ENCODE results near the gene ATP6V1F.
A peak's percentile ranks its signal among the peaks of the same experiment; 100 is the strongest.

ATP6V1F gene

GRCh38 chr7:128848289-128849155 is 14.1 kb upstream of the ATP6V1F start:
- no peak for DNase-seq (ENCODE audit: low read depth in 3 of 3)

DNA sequence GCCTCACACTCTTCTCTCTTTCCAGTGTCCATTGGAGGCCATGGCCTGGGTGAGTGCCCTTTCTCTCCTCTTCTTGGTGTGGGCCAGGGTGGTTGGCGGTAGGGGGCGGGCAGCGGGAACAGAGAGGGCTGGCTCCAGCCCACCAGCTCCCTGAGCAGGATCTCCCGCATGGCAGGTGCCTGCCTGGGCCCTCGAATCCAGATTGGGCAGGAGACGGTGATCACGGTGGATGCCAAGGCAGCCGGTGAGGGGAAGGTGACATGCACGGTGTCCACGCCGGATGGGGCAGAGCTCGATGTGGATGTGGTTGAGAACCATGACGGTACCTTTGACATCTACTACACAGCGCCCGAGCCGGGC is 13.5 kb upstream of the ATP6V1F start:
- DNase-seq (ENCODE audit: low read depth in 3 of 3), result no peak

DNA sequence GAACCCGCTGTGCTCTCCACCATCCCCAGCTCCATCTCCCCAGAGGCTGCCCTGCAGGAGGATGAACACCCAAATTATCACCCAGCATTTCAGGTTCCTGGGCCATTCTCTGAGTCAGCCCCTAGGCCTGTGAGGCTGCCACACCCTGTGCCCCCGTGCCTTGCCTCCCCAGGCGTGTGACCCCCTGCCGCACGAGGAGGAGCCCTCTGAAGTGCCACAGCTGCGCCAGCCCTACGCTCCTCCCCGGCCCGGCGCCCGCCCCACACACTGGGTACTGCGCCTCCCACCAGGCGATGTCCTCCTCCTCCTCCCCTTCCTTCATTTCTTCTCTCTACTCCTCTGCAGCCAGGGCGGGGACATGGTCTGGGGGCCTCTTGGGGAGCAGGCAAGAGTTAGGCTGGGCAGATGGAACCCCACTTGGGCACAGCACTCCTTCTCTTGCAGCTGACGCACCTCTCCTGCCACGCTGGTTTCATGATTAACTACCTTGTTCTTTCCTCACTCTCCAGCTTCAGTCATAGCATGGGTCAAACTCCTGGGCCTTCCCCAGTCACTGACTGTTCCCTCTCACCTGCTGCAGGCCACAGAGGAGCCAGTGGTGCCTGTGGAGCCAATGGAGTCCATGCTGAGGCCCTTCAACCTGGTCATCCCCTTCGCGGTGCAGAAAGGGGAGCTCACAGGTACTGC is 12.7 kb upstream of the ATP6V1F start:
- no peak for DNase-seq (ENCODE audit: low read depth in 3 of 3)

DNA sequence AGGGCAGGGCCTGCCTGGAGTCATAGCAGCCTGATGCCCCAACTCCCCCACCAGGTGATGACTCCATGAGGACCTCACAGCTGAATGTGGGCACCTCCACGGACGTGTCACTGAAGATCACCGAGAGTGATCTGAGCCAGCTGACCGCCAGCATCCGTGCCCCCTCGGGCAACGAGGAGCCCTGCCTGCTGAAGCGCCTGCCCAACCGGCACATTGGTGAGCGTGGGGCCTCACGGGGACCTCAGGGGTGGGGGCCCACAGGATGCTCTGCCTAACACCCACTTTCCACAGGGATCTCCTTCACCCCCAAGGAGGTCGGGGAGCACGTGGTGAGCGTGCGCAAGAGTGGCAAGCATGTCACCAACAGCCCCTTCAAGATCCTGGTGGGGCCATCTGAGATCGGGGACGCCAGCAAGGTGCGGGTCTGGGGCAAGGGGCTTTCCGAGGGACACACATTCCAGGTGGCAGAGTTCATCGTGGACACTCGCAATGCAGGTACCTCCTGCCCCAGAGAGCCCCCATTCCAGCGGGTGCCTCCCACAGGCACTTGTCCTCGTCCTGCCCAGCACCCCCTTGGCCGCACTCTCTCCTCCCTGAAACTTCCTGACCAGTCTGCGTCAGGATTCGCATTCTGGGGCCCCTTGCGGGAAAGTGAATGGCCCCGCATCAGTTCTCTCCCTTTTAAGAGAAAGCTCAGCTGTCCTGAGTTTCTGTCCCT is 10.0 kb upstream of the ATP6V1F start:
- no peak for DNase-seq (ENCODE audit: low read depth in 3 of 3)

GRCh38 chr7:128853799-128854198 is 8.9 kb upstream of the ATP6V1F start:
- DNase-seq (ENCODE audit: low read depth in 3 of 3), result no peak

DNA sequence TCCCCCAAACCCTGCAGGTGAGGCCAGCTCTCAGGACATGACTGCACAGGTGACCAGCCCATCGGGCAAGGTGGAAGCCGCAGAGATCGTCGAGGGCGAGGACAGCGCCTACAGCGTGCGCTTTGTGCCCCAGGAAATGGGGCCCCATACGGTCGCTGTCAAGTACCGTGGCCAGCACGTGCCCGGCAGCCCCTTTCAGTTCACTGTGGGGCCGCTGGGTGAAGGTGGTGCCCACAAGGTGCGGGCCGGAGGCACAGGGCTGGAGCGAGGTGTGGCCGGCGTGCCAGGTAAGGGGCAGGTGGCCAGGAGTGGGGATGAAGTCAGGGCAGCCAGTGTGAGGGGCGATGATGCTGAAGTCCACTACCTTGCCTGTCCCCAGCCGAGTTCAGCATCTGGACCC is 8.3 kb upstream of the ATP6V1F start:
- no peak for DNase-seq (ENCODE audit: low read depth in 3 of 3)

DNA sequence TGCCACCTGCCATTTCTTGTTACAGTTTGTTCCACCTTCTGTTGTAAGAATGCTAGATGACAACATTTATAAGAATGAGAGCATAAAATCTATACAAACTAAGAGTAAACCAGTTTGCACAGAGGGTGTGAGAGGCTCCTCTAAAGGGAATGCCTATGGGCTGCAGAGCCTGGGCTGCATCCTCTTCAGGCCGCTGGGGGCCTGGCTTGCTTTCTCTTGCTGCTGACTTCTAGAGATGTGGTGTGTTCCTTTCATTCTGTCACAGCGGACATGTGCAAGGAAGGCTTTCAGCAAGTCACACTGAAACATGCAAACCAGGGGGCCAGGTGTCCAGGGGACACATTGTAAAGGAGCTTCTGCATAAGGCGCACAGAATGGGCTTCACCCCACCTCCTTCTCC is 7.1 kb upstream of the ATP6V1F start:
- no peak for DNase-seq (ENCODE audit: low read depth in 3 of 3)

- DNase-seq (ENCODE audit: low read depth in 3 of 3), result no peak
Observed at GRCh38 chr7:128856001-128856718, 6.5 kb upstream of the ATP6V1F start.

DNA sequence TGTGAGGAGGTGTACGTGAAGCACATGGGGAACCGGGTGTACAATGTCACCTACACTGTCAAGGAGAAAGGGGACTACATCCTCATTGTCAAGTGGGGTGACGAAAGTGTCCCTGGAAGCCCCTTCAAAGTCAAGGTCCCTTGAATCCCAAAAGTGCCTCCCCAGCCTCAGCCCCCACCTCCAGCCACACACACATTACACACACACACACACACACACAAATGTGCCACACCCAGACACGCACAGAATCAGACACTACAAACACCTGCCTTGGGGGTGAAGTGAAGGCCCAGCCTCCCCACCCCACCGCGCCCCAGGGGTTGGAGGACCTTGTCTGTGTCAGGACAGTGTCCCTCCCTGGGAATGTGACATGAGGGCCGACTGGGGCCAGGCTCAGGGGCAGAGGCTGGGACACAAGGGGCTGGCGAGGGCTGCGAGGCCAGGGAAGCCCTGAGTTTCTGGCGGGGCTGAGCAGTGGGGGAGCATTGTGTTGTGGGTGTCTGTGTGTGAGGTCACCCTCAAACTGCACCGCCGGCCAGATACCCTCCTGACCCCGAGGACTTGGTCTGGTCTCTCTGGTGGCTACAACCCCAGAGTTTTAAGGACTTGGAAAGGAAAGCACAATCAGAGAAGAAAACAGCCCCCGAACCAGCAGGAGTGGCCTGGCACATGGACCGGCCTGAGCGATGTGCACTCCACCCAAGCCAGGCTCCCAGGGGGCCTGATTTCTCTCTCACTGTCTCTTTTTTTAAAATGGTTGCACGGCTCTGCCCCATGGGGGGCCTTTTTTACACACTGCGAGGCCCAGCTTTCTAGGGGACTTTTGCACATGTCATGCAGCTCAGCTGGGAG is 4.0 kb upstream of the ATP6V1F start:
- DNase-seq (ENCODE audit: low read depth in 3 of 3), result no peak

DNA sequence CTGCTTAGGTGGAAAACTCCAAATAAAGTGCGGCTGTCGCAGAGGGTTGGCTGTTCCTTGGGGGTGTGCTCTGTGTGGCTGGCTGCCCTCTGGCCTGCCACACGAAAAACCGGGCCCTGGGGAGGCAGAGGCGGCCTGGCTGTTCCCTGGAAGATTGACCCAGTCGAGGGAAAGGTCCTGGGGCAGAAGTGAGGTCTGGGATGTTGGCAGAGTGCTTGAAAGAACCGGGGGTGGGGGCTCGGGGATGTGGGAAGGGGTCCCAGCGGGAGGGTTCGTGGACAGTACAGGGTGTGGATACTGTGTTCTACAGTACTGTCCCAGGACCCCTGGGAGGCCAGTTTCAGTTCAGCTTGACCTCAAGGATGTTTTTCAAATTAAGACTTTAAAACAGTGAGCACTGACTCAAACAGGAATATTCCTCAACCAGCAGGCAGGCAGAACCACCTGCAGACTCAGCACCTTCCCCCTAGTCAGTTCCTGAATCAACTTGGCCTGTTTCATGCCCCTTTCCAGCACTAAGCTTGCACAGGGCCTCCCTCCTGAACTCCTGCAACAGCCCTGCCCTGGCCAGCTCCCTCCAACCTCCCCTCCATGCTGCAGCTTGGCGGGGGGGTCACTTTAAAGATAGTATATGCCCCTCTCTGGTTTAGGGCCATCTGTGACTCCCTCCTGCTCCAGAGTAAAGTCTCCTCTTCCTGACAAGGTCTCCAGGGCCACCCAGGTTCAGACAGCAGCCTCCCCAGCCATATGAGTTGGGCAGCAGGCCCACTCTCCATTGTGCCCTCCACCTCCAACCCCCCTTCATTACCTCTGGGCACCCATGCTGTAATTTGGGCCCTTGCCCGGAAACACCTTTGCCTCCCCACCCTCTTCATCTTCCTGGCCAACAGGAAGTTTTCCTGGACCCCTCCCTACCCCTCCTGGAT is 3.2 kb upstream of the ATP6V1F start:
- DNase-seq (ENCODE audit: low read depth in 3 of 3), result no peak

DNA sequence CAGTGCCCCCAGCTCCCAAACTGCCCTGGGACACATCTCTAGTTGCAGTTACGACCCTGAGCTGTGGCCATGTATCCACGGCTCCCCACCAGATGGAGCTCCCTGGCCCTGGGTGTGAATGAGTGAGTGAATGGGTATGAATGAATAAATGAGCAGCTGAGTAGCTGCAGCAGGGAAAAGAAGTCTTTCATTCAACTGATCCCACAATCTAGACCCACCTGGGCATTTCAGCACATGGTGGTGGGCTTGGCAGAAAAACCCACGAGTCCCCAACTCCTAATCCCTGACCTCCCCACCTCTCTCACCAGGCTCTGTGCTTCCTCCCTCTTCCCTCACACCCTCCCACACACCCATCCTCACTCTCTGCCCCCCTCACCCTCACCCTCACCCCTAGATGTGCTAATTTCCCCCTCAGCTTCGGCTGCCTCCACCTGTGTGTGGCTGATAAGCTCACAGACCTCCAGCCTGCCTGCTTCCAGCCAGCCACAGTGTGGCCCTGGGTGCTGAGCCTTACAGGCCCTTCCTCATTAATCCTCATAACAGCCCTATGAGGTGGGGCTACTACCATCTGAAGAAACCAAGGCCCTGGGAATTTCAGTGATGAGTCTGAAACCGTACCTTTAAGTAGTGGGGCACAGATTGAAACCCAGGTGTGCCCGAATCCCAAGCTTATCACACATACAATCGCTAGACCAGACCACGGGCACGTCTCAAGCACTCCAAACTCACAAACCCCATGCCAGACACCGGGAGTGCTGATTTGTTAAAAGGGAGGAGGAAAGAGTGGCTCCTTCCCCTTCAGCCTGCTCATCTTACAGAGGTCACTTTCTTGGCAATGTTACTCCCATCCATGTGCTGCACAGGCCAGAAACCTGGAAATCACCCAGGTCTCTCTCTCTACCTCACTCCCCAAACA is 2.2 kb upstream of the ATP6V1F start:
- DNase-seq (ENCODE audit: low read depth in 3 of 3), result no peak

DNA sequence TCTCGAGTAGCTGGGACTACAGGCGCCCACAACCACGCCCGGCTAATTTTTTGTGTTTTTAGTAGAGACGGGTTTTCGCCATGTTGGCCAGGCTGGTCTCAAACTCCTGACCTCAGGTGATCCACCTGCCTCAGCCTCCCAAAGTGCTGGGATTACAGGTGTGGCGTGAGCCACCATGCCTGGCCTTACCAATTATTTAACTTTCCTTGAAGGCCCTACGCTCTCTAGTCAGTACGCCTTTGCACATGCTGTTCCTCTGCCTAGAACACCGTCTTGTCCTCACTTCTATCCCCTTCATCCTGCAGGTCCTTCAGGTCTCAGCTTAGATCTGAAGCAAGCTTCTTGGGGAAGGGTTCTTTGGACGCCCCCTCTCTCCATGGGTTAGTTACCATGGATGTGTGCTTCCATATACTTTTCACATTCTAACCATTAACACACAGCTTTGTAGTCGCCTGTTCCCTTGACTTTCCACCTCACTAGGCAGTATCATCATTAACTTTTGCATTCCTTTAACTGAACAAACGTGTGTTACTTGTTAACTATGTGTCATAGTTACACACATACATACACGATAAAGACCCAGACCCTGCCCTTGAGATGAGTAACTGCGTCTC is 592 bp upstream of the ATP6V1F start:
- DNase-seq (ENCODE audit: low read depth in 3 of 3), result no peak

DNA sequence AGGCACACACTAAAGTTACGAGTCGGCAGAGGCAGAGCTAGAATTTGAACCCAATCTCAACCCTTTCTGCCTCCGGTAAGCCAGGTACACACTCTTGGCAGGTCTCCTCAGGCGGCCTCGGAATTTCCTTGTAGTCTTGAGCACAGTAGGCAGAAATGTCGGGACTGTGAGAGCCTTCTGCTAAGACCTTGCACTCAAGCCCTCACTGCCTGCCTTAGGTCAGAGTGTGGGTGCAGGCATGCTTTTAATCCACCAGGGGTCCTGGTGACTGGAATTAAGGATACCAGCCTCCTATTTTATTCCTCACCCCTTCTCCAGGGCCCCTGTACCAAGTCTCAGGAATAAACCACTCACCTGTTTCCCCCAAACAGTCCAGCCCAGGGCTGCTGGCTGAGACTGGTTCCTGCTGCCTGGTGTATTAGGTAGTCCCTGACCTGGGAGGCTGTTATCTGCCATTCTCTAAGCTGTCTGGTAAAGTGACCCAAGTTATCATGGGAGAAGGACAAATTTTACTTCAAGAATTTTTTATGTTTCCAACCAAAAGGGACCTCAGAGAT is 855 bp downstream of the ATP6V1F start:
- peak in 1 of 3 experiments; percentile 47 for DNase-seq (ENCODE audit: low read depth in 3 of 3)

DNA sequence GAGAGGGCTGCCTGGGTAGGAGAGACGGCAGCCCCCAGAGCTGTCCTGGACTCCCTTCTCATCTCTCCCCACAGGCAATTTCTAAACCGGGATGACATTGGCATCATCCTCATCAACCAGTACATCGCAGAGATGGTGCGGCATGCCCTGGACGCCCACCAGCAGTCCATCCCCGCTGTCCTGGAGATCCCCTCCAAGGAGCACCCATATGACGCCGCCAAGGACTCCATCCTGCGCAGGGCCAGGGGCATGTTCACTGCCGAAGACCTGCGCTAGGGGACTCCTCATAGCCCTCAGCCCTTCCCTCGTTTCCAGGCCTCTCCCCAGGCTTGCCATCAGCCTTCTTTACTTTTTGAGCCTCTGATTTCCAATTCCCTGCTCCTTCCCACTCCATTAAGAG is 2.6 kb downstream of the ATP6V1F start:
- no peak for DNase-seq (ENCODE audit: low read depth in 3 of 3)

GRCh38 chr7:128865996-128866877 is 3.6 kb downstream of the ATP6V1F start:
- no peak for DNase-seq (ENCODE audit: low read depth in 3 of 3)

DNA sequence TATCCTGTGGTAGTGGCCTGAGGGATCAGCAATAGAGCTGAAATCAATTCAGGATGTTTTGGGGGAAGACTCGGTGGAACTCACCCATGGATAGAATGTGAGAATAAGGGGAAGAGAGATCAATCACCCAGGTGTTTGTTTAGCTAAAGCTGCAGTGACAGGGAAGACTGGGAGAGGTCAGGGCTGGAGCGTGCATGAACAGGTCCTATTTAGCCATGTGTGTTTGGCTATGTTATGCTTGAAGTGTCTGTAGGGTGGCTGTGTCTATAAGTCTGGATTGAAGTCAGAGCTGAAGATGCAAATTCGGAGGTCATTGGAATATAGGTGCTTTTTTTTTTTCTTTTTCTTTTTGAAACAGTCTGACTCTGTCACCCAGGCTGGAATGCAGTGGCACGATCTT is 4.6 kb downstream of the ATP6V1F start:
- no peak for DNase-seq (ENCODE audit: low read depth in 3 of 3)

Measured in stimulated activated CD4-positive, alpha-beta T cell treated with anti-CD3 and anti-CD28 coated beads, TNF-alpha, amount 100 ng/mL, for 24 hours (primary cell).